Daoy (cell line): ENCODE results near the gene PMS2. TPM values are rescaled to one million over a fixed set of nuclear protein-coding genes. Genes with fewer than 3 reads are reported as not detected.
"Not testable (repeated sequence)": the region's sequence is repeated elsewhere in the genome, so short reads cannot be mapped to it uniquely, and the experiment has no call there.

Experiments
- DNase-seq: peaks from one replicate; pipeline ENCODE4 v3.0.0-alpha.2; 2015; ENCODE audit warnings: low read depth
- total RNA-seq: library from RNA; depleted of rRNA; stranded (reverse); fragments of >200 nt; shearing (Covaris generic); gene quantifications from 2 replicates; pipeline ENCODE4 v1.2.3, GENCODE V29; 2014

Gene PMS2
- total RNA-seq, 1 experiment from 2014 or later: 17.1 TPM

DNA sequence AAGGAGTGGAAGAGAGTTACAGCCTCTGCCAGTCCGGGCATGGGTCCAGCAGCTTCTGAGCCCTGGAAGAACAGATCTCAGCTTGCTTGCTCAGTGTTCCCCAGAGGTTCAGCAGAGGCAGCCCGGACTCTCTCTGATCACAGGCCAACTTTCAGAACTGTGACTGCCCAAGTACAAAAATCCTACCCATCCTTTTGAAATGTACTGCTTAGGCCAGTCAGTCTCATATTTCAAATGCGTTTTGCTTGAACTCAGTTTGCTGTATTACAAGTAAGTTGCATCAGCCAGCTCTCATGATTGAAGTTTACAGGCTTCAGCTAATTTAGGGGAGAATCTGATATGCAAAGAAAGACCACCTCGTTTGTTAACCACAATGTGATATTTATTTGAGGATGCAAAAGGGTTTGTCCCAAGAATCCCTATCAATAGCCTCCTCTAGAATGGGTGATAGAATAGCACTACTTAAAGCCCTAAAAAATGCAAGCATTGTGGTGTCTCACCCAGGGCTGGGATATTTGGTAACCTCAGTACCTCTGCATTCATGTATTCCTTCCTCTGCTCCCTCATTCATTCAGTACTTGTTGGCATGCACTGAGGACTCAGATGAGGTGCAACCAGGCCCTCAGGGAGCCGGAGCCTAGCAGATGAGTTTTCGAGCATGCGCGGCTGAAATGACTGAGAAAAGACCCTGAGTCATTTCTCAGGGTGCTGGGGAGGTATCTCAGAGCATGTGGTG is 7.2 kb upstream of the PMS2 start:
- no peak for DNase-seq

DNA sequence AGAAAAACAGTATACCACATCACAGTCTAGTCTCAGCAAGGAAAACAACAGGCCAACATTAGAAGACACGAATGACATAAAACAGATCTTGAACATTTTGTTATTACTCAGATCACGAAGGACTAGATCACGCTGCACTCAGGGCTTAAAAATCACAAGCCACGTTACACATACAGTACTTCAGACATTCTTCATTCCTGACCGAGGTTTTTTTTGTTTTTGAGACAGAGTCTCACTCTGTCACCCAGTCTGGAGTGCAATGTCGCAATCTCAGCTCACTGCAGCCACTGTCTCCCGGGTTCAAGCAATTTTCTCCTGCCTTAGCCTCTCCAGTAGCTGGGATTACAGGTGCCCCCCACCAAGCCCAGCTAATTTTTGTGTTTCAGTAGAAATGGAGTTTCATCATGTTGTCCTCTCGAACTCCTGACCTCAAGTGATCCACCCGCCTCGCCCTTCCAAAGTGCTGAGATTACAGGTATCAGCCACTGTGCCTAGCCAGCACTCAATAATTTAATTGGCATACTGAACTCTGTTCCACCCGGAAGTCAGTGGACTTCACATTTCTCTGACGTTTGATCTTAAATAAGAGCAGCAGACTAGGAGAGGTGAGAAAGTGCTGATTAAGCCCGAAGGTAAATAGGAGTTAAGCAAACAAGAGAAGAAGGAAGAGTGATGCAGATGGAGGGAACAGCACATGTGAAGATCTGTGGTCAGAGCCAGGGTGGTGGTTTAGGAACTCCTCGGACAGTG is 3.7 kb upstream of the PMS2 start:
- no peak for DNase-seq

DNA sequence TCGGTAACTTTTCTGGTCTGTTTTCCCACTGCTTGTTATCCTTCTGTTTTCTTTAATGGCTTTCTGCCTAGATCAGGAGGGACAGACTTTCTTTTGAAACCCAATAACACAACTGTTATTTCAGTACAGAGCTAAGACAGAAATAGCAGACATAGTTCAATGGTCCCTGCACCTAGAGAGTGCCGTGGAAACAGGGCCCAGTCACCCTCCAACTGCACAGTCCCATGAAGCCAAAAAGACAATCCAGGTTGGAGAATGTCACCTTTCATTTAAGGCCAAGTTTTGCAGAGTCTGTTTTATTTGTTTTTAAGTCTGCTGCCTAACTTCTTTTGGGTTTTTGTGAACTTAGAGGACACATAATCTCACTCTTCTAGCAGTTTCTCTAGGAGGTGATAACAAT is 2.7 kb upstream of the PMS2 start:
- DNase-seq: no peak

DNA sequence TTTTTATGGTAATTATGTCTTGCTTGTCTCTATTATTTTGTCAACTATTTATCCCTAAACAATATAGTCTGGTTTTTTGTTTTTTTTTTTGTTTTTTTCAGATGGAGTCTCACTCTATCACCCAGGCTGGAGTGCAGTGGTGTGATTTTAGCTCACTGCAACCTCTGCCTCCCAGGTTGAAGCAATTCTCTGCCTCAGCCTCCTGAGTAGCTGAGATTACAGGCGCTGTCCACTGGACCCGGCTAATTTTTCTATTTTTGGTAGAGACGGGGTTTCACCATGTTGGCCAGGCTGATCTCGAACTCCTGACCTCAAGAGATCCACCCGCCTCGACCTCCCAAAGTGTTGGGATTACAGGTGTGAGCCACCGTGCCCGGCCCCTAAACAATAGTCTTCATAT is 1.5 kb upstream of the PMS2 start:
- not testable (repeated sequence) for DNase-seq

DNA sequence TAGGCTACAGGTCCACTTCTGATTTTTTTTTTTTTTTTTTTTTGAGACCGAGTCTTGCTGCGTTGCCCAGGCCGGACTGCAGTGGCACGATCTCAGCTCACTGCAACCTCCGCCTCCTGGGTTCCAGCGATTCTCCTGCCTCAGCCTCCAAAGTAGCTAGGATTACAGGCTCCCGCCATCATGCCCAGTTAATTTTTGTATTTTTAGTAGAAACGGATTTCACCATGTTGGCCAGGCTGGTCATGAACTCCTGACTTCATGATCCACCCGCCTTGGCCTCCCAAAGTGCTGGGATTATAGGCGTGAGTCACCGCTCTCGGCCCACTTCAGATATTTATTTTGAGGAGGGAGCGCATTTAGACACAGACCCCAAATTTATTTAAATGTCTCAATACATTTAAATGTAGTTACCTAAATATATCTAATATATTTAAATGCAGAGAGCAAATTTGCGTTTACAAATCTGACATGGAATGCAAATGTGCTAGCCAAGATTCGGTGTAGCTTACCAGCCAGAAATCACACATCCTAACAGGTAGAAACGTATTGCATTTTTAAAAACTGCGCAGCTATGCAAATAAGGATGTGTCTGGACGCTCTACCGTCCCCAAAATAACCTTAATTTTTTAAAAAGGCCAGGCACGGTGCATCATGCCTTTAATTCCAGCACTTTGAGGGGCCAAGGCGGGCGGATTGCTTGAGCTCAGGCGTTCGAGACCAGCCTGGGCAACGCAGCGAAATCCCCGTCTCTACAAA is 836 bp downstream of the PMS2 start:
- peak; percentile 24 for DNase-seq

DNA sequence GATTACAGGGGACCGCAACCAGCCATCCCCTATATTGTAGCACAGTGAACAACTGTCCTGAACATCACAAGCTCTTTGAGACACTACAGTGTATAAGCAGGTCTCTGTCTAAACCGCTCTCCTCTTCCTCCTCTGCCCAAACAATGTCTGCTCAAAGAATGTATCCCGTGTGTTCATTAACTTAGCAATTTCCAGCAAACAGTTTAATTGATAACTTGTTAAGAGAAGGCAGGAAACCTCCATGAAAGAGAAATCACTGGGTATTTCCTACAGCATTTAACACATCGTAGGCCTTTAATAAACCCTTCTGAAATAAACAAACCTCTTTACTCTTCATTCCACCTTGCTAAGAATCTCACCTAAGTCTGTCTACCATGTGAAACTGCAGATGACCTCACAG is 1.5 kb downstream of the PMS2 start:
- DNase-seq: no peak

DNA sequence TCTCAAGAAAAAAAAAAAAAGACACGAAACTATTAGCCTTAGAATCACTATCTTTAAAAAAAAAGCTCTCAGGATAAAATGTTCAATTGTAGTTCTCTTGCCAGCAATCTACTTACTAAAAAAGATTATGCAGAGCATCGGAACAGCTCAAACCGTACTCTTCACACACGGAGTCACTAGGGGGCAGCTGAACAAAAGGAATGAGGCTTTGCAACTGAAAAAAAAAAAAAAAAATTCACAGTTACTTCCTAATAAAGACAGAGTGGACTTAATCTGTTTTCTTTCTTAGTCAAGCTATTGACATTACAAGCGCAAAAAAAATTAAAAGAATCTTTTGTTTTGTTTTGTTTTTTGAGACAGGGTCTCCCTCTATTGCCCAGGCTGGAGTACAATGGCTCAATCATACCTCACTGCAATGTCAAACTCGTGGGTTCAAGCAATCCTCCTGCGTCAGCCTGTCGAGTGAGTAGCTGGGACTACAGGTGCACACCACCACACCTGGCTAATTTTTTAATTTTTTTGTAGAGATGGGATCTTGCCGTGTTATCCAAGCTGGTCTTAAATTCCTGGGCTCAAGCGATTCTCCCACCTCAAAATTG is 11.5 kb downstream of the PMS2 start:
- peak; percentile 55 for DNase-seq

DNA sequence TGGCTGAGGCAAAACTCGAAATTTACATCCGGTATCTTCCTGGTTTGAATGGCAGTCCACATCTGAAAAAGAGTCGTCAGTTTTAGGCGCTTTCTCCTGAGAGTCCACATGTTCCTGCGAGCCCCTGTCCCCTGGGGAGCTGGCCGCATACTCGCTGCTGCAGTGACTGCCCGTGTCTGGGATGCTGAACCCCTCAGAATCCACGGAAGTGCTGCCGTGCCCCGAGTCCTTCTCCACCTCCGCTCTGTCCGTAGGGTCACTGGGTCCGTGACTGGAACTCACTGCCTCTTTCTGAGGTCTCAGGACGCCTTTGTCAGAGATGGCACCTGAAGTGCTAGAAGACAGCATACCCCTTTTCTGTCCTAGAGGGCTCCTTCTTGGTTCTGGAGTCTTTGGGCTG is 21.8 kb downstream of the PMS2 start:
- not testable (repeated sequence) for DNase-seq

DNA sequence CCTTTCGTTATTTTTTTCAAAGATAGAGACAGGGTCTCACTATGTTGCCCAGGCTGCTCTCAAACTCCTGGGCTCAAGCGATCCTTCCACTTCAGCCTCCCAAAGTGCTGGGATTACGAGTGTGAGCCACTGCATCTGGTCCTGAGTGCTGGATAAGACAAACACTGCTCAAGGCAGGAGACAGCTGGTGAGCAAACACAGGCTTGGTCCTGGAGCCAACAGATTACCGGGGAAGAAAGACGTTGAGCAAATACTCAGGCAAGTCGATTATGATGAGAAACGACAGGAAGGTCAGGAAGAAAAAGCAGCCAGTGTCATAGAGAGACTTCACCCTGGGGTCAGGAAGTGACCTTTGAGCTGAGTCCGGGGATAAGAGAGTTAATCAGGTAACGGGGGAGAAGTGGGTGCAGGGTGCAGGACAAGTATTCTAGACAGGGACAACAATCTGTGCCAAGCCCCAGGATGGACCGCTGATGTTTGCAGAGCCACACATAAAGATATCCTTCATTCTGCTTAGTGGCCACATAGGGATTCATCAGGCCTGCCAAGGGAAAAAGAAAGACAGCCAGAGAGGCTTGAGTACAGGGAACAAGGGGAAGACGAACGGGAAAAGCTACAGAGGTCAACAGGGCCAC is 29.1 kb downstream of the PMS2 start:
- DNase-seq: not testable (repeated sequence)

DNA sequence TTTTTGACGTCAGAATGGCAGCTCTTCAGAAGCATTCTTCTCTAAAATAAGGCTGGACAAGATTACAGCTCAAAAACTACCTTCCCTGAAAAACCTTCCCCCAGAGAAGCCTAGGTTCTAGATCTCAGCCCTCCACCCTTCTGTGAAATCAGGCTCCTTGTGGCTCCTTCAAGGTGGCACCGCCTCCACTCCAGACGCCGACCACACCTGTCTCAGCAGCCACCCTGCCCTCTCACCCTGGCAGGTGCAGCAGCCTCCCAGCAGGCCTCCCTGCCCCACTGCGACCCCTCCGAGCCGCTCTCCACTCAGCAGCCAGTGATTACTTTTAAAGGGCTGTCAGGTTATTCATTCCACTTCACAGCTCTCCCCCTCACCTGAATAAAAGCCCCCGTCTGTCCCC is 35.3 kb downstream of the PMS2 start:
- not testable (repeated sequence) for DNase-seq

DNA sequence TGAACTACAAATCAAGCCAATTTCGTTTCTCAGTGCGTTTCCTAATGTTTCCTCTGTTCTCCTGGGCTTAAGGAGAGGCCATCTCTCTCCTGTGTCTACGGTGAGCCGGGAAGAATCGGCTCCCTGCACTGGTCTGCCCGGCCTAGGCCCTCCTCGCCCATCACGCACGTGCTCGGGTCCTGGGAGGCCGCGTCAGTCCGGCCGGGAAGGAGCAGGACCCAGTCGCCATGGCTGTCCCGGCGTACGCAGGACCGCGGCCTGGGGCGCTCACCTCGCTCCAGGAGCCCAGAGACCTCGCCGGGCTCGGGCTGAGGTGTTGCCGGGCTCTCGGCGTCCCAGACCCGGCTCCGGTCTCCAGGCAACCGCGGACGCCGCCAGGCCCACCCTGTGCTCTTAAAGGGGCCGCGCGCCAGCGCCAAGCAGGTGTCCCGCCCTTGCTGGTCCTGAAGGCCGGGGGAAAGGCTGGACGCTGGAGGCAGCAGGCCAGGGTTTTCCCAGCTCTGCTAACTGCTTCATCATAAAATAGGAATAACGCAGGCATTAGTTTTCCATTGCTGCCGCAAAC is 38.4 kb downstream of the PMS2 start, which contains the start of gene RSPH10B:
TSS of gene RSPH10B (minus strand) at position 343 of the 565 bp plus-strand sequence. CDS start 3,573 bp downstream, outside the sequence.
- not testable (repeated sequence) for DNase-seq

DNA sequence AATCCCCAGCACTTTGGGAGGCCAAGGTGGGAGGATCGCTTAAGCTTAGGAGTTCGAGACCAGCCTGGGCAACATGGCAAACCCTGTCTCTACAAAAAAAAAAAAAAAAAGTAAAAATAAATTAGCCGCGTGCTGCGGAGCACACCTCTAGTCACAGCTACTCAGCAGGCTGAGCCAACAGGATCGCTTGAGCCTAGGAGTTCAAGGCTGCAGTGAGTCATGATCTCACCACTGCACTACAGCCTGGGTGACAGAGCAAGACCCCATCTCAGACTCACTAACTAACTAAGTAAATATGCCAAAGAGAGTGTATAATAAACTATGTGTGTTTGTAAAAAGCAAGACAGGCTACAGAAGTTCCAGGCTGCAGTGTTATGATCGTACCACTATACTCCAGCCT is 45.0 kb downstream of the PMS2 start:
- not testable (repeated sequence) for DNase-seq

DNA sequence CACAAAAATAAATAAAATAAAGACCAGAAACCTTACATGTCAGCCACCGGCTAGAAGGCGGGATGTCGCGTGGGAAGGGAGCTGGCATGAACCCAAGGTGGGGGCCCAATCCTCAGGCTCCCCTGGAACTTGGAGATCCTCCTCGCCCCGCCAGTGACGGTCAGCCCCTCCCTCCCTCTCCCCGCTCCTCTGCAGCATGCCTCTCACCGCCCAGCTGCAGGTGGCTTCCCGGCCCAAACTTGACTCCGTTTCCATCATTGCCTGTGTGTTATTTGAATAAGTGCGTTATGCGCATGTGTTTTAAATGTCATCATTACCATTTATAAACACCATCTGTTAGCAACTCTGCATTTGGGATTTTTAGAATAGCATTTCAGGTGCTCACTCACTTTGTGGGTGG is 45.6 kb downstream of the PMS2 start:
- DNase-seq: not testable (repeated sequence)

DNA sequence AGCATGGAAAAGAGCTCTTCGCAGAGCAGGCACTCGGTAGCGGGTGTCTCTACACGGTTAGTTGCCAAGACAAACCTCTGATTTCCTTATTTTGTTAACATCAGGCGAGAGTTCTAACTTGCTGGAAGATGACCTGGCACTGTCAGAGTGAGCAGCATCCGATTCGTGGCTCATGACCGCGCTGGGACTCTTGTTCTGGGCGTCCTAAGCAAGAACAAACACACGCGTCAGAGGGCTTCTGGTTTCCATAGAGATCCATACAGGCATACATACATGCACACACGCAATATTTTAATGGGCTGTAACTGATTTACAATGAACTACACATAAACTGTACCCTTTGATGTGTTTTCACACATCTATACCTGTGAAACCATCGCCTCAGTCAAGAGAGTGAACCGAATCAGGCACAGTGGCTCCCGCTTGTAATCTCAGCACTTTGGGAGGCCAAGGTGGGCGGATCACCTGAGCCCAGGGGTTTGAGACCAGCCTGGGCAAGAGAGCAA is 73.9 kb downstream of the PMS2 start:
- not testable (repeated sequence) for DNase-seq

DNA sequence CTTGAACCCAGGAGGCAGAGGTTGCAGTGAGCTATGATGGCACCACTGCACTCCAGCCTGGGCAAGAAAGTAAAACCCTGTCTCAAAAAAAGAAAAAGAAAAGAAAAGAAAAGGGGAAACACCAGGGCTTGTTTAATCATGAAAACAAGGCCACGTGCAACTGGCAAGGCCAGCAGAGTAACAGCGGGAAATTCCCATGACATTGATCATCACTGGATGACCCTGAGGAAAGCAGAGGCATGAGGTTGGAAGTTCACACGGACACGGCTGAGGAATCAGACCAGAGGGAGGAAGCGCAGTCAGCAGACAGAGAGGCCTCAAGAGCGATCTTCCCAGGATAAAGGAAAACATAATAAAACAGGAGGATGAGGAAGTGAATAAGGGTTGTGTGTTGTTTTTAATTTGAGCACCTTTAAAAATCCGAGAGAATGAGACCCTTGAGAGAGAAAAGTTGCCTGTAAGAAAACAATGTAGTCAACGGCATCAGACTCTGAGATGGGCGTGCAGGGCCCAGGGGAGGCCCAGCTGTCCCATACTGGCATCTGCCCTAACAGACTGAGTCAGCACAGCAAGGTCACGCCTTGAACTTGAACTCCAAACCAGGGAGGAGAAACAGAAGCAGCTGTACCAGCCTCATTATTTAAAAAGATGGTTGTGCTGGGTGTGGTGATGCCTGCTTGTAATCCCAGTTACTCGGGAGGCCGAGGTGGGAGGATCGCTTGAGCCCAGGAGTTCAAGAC is 76.8 kb downstream of the PMS2 start:
- peak; percentile 43 for DNase-seq

DNA sequence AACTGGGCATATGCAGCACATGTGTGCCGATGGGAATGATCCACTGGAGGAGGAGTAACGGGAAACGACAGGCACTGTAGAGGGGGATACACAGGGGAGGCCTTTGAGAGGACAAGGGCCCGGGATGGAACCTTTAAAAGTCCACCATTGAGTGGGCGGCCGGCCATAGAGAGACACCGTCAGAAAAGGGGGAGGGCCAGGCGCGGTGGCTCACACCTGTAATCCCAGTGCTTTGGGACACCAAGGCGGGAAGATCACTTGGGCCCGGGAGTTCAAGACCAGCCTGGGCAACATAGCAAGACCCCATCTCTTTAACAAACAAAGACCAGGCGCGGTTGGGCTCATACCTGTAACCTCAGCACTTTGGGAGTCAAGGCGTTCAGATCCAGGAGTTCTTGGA is 77.6 kb downstream of the PMS2 start:
- not testable (repeated sequence) for DNase-seq

DNA sequence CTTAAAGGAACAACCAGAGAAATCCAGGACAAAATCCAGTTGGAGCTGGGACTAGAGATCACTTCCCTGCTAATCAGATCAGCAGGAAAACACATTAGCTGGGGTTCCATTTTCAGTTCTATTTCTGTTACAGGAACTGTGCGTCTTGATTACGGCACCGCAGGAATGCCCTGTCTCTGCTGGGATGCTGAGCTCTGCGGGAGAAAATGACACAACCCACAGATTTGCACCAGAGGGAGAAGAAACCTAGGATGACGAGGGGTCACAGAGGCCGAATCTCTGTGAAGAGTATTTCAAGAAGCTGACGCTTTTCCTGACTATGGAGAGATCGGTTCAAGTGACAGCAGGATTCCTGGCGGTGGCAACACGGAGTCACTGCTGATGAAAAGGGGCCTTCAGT is 78.6 kb downstream of the PMS2 start:
- not testable (repeated sequence) for DNase-seq

DNA sequence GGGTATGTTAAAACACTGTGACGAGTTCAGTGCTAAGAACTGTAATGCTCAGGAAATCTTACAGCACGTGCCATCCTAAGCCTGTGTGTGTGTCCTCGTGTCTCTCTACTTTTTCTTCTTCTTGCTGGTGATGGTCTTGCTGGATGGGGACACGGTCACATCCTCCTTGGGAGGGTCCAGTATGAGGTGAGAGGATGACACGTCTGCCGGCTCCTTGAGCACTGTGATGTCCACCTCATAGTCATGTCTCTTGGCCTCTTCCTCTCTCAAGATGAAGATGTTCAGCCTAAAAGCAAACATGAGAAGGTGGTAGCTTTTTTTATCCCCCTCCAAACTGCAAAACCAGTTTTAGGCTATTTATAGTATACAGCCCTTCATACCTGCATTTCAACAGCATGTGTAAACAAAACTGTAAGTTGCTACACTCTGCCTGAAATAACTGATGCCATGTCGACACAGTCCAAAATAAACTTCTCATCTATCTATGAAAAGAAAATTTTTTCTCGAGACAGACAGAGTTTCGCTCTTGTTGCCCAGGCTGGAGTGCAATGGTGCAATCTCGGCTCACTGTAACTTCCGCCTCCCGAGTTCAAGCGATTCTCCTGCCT is 82.5 kb downstream of the PMS2 start:
- not testable (repeated sequence) for DNase-seq

DNA sequence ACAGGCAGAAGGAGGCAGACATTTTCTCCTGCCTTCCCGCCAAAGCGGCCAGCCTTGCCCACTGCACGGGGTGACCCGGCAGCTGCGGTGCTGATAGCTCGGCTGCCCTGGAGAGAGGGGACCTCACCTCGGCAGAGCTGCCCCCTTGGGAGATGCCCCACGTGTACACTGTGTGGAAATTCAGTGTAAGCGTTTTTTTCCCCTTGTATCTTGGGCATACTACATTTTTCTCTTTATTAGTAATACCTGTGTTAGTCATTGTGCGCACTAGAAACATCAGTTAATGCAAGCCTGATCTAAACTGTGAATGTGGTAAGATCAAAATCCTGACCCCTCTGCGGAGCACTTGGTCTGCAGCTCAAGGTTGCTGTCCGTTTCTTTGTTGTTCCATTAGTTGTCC is 84.2 kb downstream of the PMS2 start:
- not testable (repeated sequence) for DNase-seq

DNA sequence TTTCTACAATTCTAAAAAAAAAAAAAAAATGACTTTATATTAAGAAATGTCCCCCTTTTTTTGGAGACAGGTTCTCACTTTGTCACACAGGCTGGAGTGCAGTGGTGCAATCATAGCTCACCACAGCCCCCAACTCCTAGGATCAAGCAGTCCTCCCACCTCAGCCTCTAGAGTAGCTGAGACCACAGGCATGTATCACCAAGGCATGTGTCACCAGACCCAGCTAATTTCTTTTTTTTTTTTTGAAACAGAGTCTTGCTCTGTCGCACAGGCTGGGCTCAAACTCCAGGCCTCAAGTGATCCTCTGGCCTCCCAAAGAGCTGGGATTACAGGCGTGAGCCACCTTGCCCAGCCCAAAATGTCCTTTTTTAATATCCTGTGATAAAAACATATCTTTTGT is 84.7 kb downstream of the PMS2 start:
- not testable (repeated sequence) for DNase-seq
